ENCODE data around the gene CAMP.
"Not testable (repeated sequence)": the region's sequence is repeated elsewhere in the genome, so short reads cannot be mapped to it uniquely, and the experiment has no call there.

CAMP gene

GRCh38 chr3:48189321-48189720 is 34.0 kb upstream of the CAMP start:
- H3K4me3 ChIP-seq (ENCODE audit: low read depth in 1 of 2, low read length in 2 of 2): no peak overlapping the region
- H3K4me1 ChIP-seq (ENCODE audit: insufficient read depth, low read length): peaks cover 17% of the 10 kb centered on the region
- H3K36me3 ChIP-seq (ENCODE audit: insufficient read depth, low read length): no peaks in the 10 kb centered on the region
- H3K27me3 ChIP-seq (ENCODE audit: control insufficient read depth in 1 of 2, insufficient read depth in 2 of 2, low read length in 2 of 2): no peaks in the 10 kb centered on the region
- H3K9ac ChIP-seq (ENCODE audit: low read length): no peak overlapping the region
- H3K9me3 ChIP-seq (ENCODE audit: low read length): no peaks in the 10 kb centered on the region
- H3K27ac ChIP-seq (ENCODE audit: low read depth, low read length): no peak overlapping the region

- Histone ChIP-seq H3K27me3 (ENCODE audit: control insufficient read depth in 1 of 2, insufficient read depth in 2 of 2, low read length in 2 of 2) (no peaks in the 10 kb centered on the region), H3K36me3 (ENCODE audit: insufficient read depth, low read length) (no peaks in the 10 kb centered on the region), H3K4me1 (ENCODE audit: insufficient read depth, low read length) (peaks cover 17% of the 10 kb centered on the region), H3K4me3 (ENCODE audit: low read depth in 1 of 2, low read length in 2 of 2) (no peak overlapping the region), H3K9ac (ENCODE audit: low read length) (no peak overlapping the region), H3K27ac (ENCODE audit: low read depth, low read length) (no peak overlapping the region), H3K9me3 (ENCODE audit: low read length) (no peaks in the 10 kb centered on the region)
Observed at GRCh38 chr3:48190911-48191310, 32.4 kb upstream of the CAMP start.

GRCh38 chr3:48194446-48195071 is 28.7 kb upstream of the CAMP start:
- no peaks in the 10 kb centered on the region for H3K27me3 ChIP-seq (ENCODE audit: control insufficient read depth in 1 of 2, insufficient read depth in 2 of 2, low read length in 2 of 2)
- no peaks in the 10 kb centered on the region for H3K36me3 ChIP-seq (ENCODE audit: insufficient read depth, low read length)
- no peak overlapping the region for H3K27ac ChIP-seq (ENCODE audit: low read depth, low read length)
- no peaks in the 10 kb centered on the region for H3K9me3 ChIP-seq (ENCODE audit: low read length)
- no peak overlapping the region for H3K4me3 ChIP-seq (ENCODE audit: low read depth in 1 of 2, low read length in 2 of 2)
- no peaks in the 10 kb centered on the region for H3K4me1 ChIP-seq (ENCODE audit: insufficient read depth, low read length)
- no peak overlapping the region for H3K9ac ChIP-seq (ENCODE audit: low read length)

- Histone ChIP-seq H3K4me1 (ENCODE audit: insufficient read depth, low read length) (no peaks in the 10 kb centered on the region), H3K27ac (ENCODE audit: low read depth, low read length) (no peak overlapping the region), H3K27me3 (ENCODE audit: control insufficient read depth in 1 of 2, insufficient read depth in 2 of 2, low read length in 2 of 2) (no peaks in the 10 kb centered on the region), H3K36me3 (ENCODE audit: insufficient read depth, low read length) (no peaks in the 10 kb centered on the region), H3K9me3 (ENCODE audit: low read length) (no peaks in the 10 kb centered on the region), H3K4me3 (ENCODE audit: low read depth in 1 of 2, low read length in 2 of 2) (no peak overlapping the region), H3K9ac (ENCODE audit: low read length) (no peak overlapping the region)
Observed at GRCh38 chr3:48196611-48197010, 26.7 kb upstream of the CAMP start.

GRCh38 chr3:48199117-48199516 is 24.2 kb upstream of the CAMP start:
- Histone ChIP-seq H3K9me3 (ENCODE audit: low read length) (no peaks in the 10 kb centered on the region), H3K27me3 (ENCODE audit: control insufficient read depth in 1 of 2, insufficient read depth in 2 of 2, low read length in 2 of 2) (no peaks in the 10 kb centered on the region), H3K9ac (ENCODE audit: low read length) (no peak overlapping the region), H3K36me3 (ENCODE audit: insufficient read depth, low read length) (no peaks in the 10 kb centered on the region), H3K4me3 (ENCODE audit: low read depth in 1 of 2, low read length in 2 of 2) (no peak overlapping the region), H3K4me1 (ENCODE audit: insufficient read depth, low read length) (no peaks in the 10 kb centered on the region), H3K27ac (ENCODE audit: low read depth, low read length) (no peak overlapping the region)

GRCh38 chr3:48202632-48203031 is 20.7 kb upstream of the CAMP start:
- Histone ChIP-seq H3K9ac (ENCODE audit: low read length) (no peak overlapping the region), H3K4me3 (ENCODE audit: low read depth in 1 of 2, low read length in 2 of 2) (no peak overlapping the region), H3K36me3 (ENCODE audit: insufficient read depth, low read length) (no peaks in the 10 kb centered on the region), H3K27ac (ENCODE audit: low read depth, low read length) (no peak overlapping the region), H3K4me1 (ENCODE audit: insufficient read depth, low read length) (no peaks in the 10 kb centered on the region), H3K9me3 (ENCODE audit: low read length) (no peaks in the 10 kb centered on the region), H3K27me3 (ENCODE audit: control insufficient read depth in 1 of 2, insufficient read depth in 2 of 2, low read length in 2 of 2) (no peaks in the 10 kb centered on the region)

- no peaks in the 10 kb centered on the region for H3K9me3 ChIP-seq (ENCODE audit: low read length)
- no peak overlapping the region for H3K27ac ChIP-seq (ENCODE audit: low read depth, low read length)
- no peaks in the 10 kb centered on the region for H3K4me1 ChIP-seq (ENCODE audit: insufficient read depth, low read length)
- no peaks in the 10 kb centered on the region for H3K36me3 ChIP-seq (ENCODE audit: insufficient read depth, low read length)
- H3K9ac ChIP-seq (ENCODE audit: low read length): no peak overlapping the region
- H3K4me3 ChIP-seq (ENCODE audit: low read depth in 1 of 2, low read length in 2 of 2): no peak overlapping the region
- H3K27me3 ChIP-seq (ENCODE audit: control insufficient read depth in 1 of 2, insufficient read depth in 2 of 2, low read length in 2 of 2): no peaks in the 10 kb centered on the region
Observed at GRCh38 chr3:48208076-48208475, 15.2 kb upstream of the CAMP start.

GRCh38 chr3:48209445-48209844 is 13.8 kb upstream of the CAMP start:
- Histone ChIP-seq H3K36me3 (ENCODE audit: insufficient read depth, low read length) (no peaks in the 10 kb centered on the region), H3K27ac (ENCODE audit: low read depth, low read length) (no peak overlapping the region), H3K4me3 (ENCODE audit: low read depth in 1 of 2, low read length in 2 of 2) (no peak overlapping the region), H3K9me3 (ENCODE audit: low read length) (no peaks in the 10 kb centered on the region), H3K27me3 (ENCODE audit: control insufficient read depth in 1 of 2, insufficient read depth in 2 of 2, low read length in 2 of 2) (no peaks in the 10 kb centered on the region), H3K4me1 (ENCODE audit: insufficient read depth, low read length) (no peaks in the 10 kb centered on the region), H3K9ac (ENCODE audit: low read length) (no peak overlapping the region)

GRCh38 chr3:48210534-48210933 is 12.8 kb upstream of the CAMP start:
- H3K9ac ChIP-seq (ENCODE audit: low read length); H3K4me3 ChIP-seq (ENCODE audit: low read depth in 1 of 2, low read length in 2 of 2); H3K27ac ChIP-seq (ENCODE audit: low read depth, low read length); H3K36me3 ChIP-seq (ENCODE audit: insufficient read depth, low read length); H3K27me3 ChIP-seq (ENCODE audit: control insufficient read depth in 1 of 2, insufficient read depth in 2 of 2, low read length in 2 of 2); H3K4me1 ChIP-seq (ENCODE audit: insufficient read depth, low read length); H3K9me3 ChIP-seq (ENCODE audit: low read length): not testable (repeated sequence)

- not testable (repeated sequence) for H3K9ac ChIP-seq (ENCODE audit: low read length); H3K9me3 ChIP-seq (ENCODE audit: low read length); H3K27ac ChIP-seq (ENCODE audit: low read depth, low read length); H3K36me3 ChIP-seq (ENCODE audit: insufficient read depth, low read length); H3K4me3 ChIP-seq (ENCODE audit: low read depth in 1 of 2, low read length in 2 of 2); H3K27me3 ChIP-seq (ENCODE audit: control insufficient read depth in 1 of 2, insufficient read depth in 2 of 2, low read length in 2 of 2)
- H3K4me1 ChIP-seq (ENCODE audit: insufficient read depth, low read length): peaks cover 18% of the 10 kb centered on the region
Observed at GRCh38 chr3:48211776-48212175, 11.5 kb upstream of the CAMP start.

- Histone ChIP-seq H3K27me3 (ENCODE audit: control insufficient read depth in 1 of 2, insufficient read depth in 2 of 2, low read length in 2 of 2) (no peaks in the 10 kb centered on the region), H3K36me3 (ENCODE audit: insufficient read depth, low read length) (no peaks in the 10 kb centered on the region), H3K4me1 (ENCODE audit: insufficient read depth, low read length) (peaks cover 18% of the 10 kb centered on the region), H3K9ac (ENCODE audit: low read length) (no peak overlapping the region), H3K4me3 (ENCODE audit: low read depth in 1 of 2, low read length in 2 of 2) (no peak overlapping the region), H3K27ac (ENCODE audit: low read depth, low read length) (no peak overlapping the region), H3K9me3 (ENCODE audit: low read length) (no peaks in the 10 kb centered on the region)
Observed at GRCh38 chr3:48214225-48214624, 9.1 kb upstream of the CAMP start.

GRCh38 chr3:48215019-48215418 is 8.3 kb upstream of the CAMP start:
- Histone ChIP-seq H3K36me3 (ENCODE audit: insufficient read depth, low read length) (no peaks in the 10 kb centered on the region), H3K27ac (ENCODE audit: low read depth, low read length) (peak overlapping the region; percentile 6), H3K27me3 (ENCODE audit: control insufficient read depth in 1 of 2, insufficient read depth in 2 of 2, low read length in 2 of 2) (no peaks in the 10 kb centered on the region), H3K4me3 (ENCODE audit: low read depth in 1 of 2, low read length in 2 of 2) (no peak overlapping the region), H3K9me3 (ENCODE audit: low read length) (no peaks in the 10 kb centered on the region), H3K9ac (ENCODE audit: low read length) (no peak overlapping the region), H3K4me1 (ENCODE audit: insufficient read depth, low read length) (peaks cover 18% of the 10 kb centered on the region)

Measured in muscle layer of colon (tissue), 2 donors.